Activated CD4-positive, alpha-beta T cell treated with anti-CD3 and anti-CD28 coated beads for 48 hours (primary cell): ENCODE data around the gene NOBOX.
"Not testable (repeated sequence)": the region's sequence is repeated elsewhere in the genome, so short reads cannot be mapped to it uniquely, and the experiment has no call there.

ENCODE experiments used
- DNase-seq: peaks from one replicate; pipeline ENCODE4 v3.0.0-alpha.2; 2020

NOBOX gene

DNA sequence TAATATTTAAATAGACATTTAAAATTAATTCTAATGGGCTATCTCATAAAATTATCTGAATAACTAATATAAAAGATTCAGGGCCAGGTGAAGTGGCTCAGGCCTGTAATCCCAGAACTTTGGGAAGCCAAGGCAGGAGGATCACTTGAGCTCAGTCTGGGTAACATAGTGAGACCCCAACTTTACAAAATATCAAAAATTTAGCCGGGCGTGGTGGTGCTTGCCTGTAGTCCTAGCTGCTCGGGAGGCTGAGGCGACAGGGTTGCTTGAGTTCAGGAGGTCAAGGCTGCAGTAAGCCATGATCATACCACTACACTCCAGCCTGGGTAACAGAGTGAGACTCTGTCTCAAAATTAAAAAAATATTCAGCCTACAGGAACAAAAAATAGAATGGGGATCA, 12.5 kb downstream of the NOBOX start:
- no peak for DNase-seq

GRCh38 chr7:144390481-144390880, 13.0 kb downstream of the NOBOX start:
- no peak for DNase-seq

- DNase-seq = no peak
Observed at GRCh38 chr7:144388950-144389349, 14.5 kb downstream of the NOBOX start.

DNA sequence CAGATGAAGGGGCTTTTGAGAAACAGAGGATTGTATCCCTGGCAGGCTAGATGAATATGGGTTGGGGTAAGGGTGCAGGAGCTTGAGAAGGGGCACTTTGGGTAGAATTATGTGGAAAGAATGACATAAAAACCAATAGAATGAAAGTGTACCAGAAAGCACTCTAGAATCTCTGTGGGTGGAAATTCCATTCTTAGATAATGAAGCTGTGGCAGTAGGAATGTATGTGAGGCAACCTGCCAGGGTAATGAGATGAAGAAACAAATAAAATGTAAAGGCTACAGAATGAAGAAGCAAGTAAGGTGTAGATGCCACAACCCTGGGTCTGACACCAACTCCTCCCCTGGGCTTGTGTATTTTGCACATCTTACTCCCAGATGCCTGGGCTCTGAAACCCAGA, 16.8 kb downstream of the NOBOX start:
- no peak for DNase-seq

DNA sequence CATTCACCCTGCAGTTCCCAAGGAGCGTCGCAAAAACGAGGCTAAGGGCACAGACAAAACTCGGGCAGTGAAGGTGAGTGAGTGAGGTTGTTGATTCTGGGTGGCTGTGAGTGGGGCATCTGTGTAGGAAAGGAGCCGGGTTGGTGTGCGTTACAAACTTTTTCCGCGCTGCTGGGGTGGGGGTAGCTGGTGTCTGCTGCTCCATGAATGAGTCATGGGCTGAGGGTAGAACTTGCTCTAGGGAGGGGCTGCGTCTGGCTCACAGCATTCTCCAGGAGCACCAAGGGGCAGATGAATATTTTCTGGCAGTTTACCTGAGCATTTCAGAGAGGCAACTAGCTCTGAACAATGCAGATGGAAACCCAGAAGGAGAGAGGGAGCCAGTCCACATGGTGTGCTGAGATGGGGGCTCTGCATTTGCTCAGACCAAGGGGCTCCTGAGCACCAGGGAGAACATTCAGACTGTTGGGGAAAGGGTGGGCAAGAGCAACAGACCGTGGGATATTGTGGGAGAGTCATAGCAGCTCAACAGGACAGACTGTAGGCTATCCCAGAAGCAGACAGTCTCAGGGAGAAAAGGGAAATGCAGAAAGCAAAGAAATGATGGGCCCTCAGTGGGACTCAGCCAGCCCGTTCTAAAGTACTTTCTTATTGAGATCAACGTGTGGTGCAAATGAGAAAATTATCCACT, 18.8 kb downstream of the NOBOX start:
- peak; percentile 71 for DNase-seq

GRCh38 chr7:144384071-144384470, 19.4 kb downstream of the NOBOX start:
- no peak for DNase-seq

GRCh38 chr7:144379776-144380384, 23.6 kb downstream of the NOBOX start:
- DNase-seq = no peak

GRCh38 chr7:144378651-144379050, 24.8 kb downstream of the NOBOX start:
- DNase-seq = no peak

DNA sequence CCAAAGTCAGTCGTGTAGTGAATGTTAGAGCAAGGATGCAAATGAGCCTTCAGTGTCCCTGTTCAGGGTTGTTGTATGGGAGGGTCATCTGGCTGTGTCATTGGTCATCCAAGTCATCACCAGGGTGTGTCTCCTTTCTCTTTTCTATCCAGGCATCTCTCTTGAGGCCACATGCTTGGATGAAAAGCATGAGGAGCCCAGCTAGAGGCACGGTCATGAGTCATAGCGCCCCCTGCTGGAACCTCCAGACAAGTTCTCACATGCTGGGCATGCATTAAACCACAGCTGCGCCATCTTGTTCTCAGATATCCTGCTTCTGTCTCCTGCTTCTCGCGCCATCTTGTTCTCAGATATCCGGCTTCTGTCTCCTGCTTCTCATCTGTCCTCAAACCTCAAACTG, 34.3 kb downstream of the NOBOX start:
- DNase-seq = not testable (repeated sequence)

GRCh38 chr7:144367250-144367649, 36.2 kb downstream of the NOBOX start:
- not testable (repeated sequence) for DNase-seq

GRCh38 chr7:144365523-144365922, 38.0 kb downstream of the NOBOX start:
- not testable (repeated sequence) for DNase-seq

GRCh38 chr7:144362061-144362460, 41.4 kb downstream of the NOBOX start:
- DNase-seq = not testable (repeated sequence)

GRCh38 chr7:144356860-144357259, 46.6 kb downstream of the NOBOX start:
- DNase-seq = not testable (repeated sequence)

- not testable (repeated sequence) for DNase-seq
Observed at GRCh38 chr7:144356185-144356584, 47.3 kb downstream of the NOBOX start.

- not testable (repeated sequence) for DNase-seq
Observed at GRCh38 chr7:144355176-144355822, 48.2 kb downstream of the NOBOX start, which contains the start of gene ARHGEF5. Gene ARHGEF5, plus strand, starts transcription at chr7:144355402. Its CDS starts 7,268 bp downstream, at chr7:144362670.

DNA sequence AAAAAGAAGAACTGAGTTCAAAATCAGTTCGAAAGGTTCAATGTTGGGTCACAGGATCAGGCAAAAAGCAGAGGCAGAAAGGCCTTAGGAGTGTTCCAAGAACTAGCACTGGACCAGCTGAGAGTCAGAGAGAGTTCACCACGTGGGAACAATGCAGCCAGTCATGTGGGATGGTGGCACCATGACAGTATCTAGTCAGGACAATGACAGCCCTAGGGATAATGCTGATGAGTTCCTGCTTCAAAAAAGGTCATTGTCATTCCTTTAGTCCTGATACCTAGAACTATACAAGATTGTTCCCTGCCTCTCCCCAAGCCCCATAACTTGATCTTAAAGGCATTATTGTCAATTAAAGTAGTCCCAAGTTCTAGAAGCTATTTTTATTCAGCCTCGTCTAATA, 51.8 kb downstream of the NOBOX start:
- DNase-seq = not testable (repeated sequence)

- not testable (repeated sequence) for DNase-seq
Observed at GRCh38 chr7:144348625-144349024, 54.9 kb downstream of the NOBOX start.
